ENCODE data around the gene LAMA5. TPM values are rescaled to one million over a fixed set of nuclear protein-coding genes. Genes with fewer than 3 reads are reported as not detected.

Gene LAMA5
- total RNA-seq, 4 donors from 2014 or later: 45.5 to 115 (median 62.5) TPM

GRCh38 chr20:62285722-62286121, 81.4 kb downstream of the LAMA5 start:
- TF ChIP-seq, protein P1, sequence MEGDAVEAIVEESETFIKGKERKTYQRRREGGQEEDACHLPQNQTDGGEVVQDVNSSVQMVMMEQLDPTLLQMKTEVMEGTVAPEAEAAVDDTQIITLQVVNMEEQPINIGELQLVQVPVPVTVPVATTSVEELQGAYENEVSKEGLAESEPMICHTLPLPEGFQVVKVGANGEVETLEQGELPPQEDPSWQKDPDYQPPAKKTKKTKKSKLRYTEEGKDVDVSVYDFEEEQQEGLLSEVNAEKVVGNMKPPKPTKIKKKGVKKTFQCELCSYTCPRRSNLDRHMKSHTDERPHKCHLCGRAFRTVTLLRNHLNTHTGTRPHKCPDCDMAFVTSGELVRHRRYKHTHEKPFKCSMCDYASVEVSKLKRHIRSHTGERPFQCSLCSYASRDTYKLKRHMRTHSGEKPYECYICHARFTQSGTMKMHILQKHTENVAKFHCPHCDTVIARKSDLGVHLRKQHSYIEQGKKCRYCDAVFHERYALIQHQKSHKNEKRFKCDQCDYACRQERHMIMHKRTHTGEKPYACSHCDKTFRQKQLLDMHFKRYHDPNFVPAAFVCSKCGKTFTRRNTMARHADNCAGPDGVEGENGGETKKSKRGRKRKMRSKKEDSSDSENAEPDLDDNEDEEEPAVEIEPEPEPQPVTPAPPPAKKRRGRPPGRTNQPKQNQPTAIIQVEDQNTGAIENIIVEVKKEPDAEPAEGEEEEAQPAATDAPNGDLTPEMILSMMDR (IDR thresholded peaks at IDR 0.05): no peak
- ATAC-seq (ENCODE audit: low FRiP score): no peak
- DNase-seq (ENCODE audit: low spot score): no peak

- TF ChIP-seq, protein P1 (IDR thresholded peaks at IDR 0.05): no peak
- ATAC-seq (ENCODE audit: low FRiP score) (no peak), DNase-seq (ENCODE audit: low spot score) (no peak)
These were observed 82.0 kb downstream of the LAMA5 start for GRCh38 chr20:62285151-62285550.

DNA sequence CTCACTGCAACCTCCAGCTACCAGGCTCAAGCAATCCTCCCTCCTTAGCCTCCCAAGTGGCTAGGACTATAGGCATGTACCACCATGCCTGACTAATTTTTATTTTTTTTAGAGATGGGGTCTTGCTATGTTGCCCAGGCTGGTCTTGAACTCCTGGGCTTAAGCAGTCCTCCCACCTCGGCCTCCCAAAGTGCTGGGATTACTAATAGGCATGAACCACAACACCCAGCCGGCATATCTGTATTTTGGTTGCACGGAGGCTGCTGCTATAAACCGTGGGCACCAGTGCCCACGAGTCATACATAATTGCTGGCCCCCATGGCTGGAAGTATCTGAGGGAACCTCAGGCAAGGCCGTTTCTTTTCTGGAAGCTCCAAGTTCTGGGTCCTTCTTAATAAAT, 82.7 kb downstream of the LAMA5 start:
- DNase-seq (ENCODE audit: low spot score) (no peak), ATAC-seq (ENCODE audit: low FRiP score) (no peak)
- TF ChIP-seq, protein P1 (IDR thresholded peaks at IDR 0.05): no peak

DNA sequence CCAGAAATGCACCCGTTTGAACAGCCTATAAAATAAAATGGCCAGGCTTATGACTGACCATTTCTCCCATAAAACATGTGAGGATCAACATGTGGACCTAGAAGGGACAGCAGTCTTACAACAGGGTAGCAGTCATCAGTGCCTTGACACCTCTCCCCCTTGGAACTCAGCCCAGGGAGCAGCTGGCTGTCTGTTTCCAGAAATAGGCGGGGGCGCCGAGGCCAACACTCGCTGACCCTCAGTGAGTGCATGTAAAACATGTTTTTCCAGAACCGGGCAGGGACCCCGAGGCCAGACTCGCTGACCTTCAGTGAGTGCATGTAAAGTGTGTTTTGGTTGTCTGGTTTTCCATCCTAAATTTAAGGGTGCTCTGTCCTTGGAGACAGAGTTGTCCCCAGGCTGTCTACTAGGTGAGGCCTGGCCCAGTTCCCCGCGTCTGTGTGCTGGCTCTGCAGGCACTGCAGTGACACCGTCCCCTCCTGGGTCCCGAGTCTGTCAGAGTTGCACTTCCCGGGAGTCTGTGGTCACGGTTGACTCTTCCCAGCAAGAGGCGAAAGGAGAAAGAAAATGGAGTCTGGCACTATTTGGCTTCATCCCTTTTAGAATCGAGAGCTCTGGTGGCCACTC, 84.1 kb downstream of the LAMA5 start:
- DNase-seq (ENCODE audit: low spot score) (no peak), ATAC-seq (ENCODE audit: low FRiP score) (no peak)
- TF ChIP-seq, protein P1 (IDR thresholded peaks at IDR 0.05): no peak

DNA sequence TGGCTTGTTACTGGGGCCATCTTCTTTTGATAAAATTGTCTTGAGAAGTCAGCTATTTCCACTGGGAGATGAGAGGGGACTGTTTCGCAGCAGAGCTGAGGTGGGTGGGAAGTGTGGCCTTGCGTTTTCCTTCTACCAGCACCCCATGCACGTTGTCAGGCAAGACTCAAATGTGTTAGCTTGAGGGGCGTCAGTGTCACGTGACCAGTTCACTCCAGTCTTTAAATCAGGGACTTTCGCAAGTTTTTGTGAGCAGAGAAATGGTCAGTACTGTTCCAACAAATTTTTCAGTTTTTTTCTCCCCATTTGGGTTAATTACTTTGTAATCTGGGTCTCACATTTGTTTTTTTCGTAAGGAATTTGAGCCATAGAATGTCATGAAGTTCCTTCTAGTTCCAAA, 85.0 kb downstream of the LAMA5 start:
- ATAC-seq (ENCODE audit: low FRiP score): no peak
- TF ChIP-seq, protein P1 (IDR thresholded peaks at IDR 0.05): no peak
- no peak for DNase-seq (ENCODE audit: low spot score)

DNA sequence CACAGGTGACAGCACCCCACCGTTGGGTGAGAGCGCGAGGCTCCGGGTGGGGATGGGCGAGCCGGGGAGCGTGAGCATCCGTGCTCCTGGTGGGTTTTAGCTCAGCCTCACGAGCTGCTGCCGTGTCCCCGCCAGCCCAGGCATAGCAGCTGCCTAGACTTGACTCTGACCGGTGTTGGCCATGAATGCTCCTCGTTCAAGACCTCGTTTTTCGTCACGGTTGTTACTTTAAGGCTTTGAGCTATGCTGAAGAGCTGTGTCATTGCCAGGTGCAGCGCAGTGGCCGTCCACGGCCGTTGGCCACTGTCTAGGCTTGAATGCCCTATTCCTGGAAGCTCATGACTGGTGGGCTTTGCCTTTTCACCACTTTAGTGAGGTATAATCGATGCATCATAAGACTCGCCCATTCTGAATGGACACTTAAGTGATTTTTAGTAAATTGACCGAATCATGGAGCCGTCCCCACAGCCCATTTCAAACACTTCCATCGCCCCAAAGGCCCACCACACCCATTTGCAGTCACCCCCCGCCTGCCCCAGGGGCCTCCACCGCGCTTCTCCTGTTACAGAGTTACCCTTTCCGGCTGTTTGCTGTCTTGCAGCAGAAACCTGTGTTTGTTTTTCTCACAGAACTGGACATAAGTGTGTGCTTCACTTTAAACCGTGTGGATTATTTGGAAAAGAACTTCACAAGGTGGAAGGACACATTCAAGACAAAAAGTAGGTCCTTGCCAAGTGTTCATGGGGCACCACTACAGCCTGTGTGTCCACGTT, 85.8 kb downstream of the LAMA5 start:
- TF ChIP-seq, protein P1 (IDR thresholded peaks at IDR 0.05): no peak
- ATAC-seq (ENCODE audit: low FRiP score) (no peak), DNase-seq (ENCODE audit: low spot score) (no peak)

DNA sequence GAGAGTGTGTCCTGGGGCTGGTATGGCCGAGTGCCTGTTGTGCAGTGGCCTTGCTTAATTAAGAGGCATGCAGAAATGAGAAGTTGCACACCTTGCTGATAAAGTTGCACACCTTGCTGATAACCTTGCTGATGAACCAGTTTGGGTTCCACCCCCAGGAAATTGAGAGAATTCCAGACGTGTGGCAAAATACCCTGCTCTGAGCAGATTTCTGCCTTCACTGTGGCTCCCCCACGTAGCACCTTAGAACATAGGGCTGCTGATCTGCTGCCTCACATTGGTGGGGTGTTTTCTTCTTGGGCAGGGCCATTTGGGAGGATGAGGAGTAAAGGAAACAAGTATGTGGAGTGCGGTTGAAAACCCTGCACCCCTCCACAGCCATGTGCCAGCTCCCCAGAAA, 86.8 kb downstream of the LAMA5 start:
- TF ChIP-seq, protein P1 (IDR thresholded peaks at IDR 0.05): no peak
- no peak for ATAC-seq (ENCODE audit: low FRiP score)
- no peak for DNase-seq (ENCODE audit: low spot score)

Data from omental fat pad (tissue), 4 donors.